K562 (cell line): ENCODE data around the gene ATP1A3. TPM values are rescaled to one million over a fixed set of nuclear protein-coding genes. Genes with fewer than 3 reads are reported as not detected.
A peak's percentile ranks its signal among the peaks of the same experiment; 100 is the strongest.

Experiments used
- ATAC-seq: fragments of 200-7000 bp; cut with Tn5 transposase; 3 replicates; pipeline ENCODE4 v1.9.1; 2020; ENCODE audit warnings: moderate library complexity
- BruUV-seq: library from RNA; stranded (reverse); fragments of 400-500 nt; replicated peaks from 2 replicates; lab custom pipeline; 2021; lab: Mats Ljungman, UMichigan
- CTCF ChIA-PET: fragments of 300-600 bp; formaldehyde crosslinking; extraction: SDS; loops from one replicate; lab custom pipeline; 2021; ENCODE audit warnings: low intra/inter-chr PET ratio; lab: Yijun Ruan, JAX
- POLR2A ChIA-PET: fragments of 300-600, 350-650 bp; sonication (Branson Sonifier 250); formaldehyde crosslinking; extraction: SDS; loops from one replicate; lab custom pipeline; 2021; ENCODE audit warnings: antibody characterized with exemption, inconsistent platforms; lab: Yijun Ruan, JAX
- DNase-seq, 4 experiments: peaks; one replicate each; pipeline versions ENCODE4 v3.0.0 to v3.0.0-alpha.2; 2011 to 2018; ENCODE audit warnings: low spot score in 3 of 4, mixed read lengths in 3 of 4; ENCODE audit errors: extremely low read depth in 1 of 4
- FAIRE-seq: peaks from 2 replicates; lab custom pipeline; 2011; peaks lifted over from hg19 to GRCh38; lab: Jason Lieb, UNC
- H2AFZ ChIP-seq: 2 replicates; pipeline ENCODE4 v1.6.0; 2011; ENCODE audit warnings: low read depth, low read length, control low read depth, inconsistent platforms
- H3K27ac ChIP-seq: fragments of 200-600 bp; 3 replicates; pipeline ENCODE4 v1.8.0; 2011; ENCODE audit warnings: low read depth, mild to moderate bottlenecking, control low read depth, inconsistent platforms, low read length, moderate library complexity, mixed read lengths; ENCODE audit errors: extremely low read depth
- H3K27me3 ChIP-seq, 2 experiments: fragments of 300-600 bp in 1 of 2; 2 replicates in 1 of 2; 3 replicates in 1 of 2; pipeline versions ENCODE4 v1.6.0 to v1.8.0; 2011; ENCODE audit warnings: inconsistent platforms in 2 of 2, low read length in 2 of 2, mild to moderate bottlenecking in 1 of 2, mixed read lengths in 1 of 2, moderate library complexity in 1 of 2; ENCODE audit not compliant: control insufficient read depth in 2 of 2, insufficient read depth in 2 of 2
- H3K36me3 ChIP-seq: fragments of 300-600 bp; 3 replicates; pipeline ENCODE4 v1.8.0; 2011; ENCODE audit warnings: mild to moderate bottlenecking, low read length, inconsistent platforms; ENCODE audit not compliant: control insufficient read depth, insufficient read depth
- H3K4me1 ChIP-seq, 2 experiments: fragments of 200-600 bp in 1 of 2; replicated peaks in 1 of 2; 2 replicates in 1 of 2; 3 replicates in 1 of 2; pipeline versions ENCODE4 v1.5.1 to v1.8.0; 2011; ENCODE audit warnings: inconsistent platforms in 2 of 2, low read length in 2 of 2, mild to moderate bottlenecking in 1 of 2, mixed read lengths in 1 of 2, moderate library complexity in 1 of 2; ENCODE audit not compliant: control insufficient read depth in 2 of 2, insufficient read depth in 2 of 2
- H3K4me2 ChIP-seq: 2 replicates; pipeline ENCODE4 v1.6.1; 2011; ENCODE audit warnings: low read length, control low read depth, inconsistent platforms, mixed read lengths; ENCODE audit not compliant: insufficient read depth
- H3K4me3 ChIP-seq: fragments of 200-600 bp; sonication (generic), shearing (Covaris generic); 2 replicates; pipeline ENCODE4 v1.5.1; 2016; ENCODE audit warnings: control low read depth, inconsistent platforms
- H3K79me2 ChIP-seq: fragments of 200-600 bp; 3 replicates; pipeline ENCODE4 v1.8.0; 2011; ENCODE audit warnings: low read length, inconsistent platforms; ENCODE audit not compliant: control insufficient read depth, insufficient read depth
- H3K9ac ChIP-seq, 2 experiments: 2 replicates each; pipeline versions ENCODE4 v1.6.0 to v1.6.1; 2011; ENCODE audit warnings: low read depth in 2 of 2, low read length in 2 of 2, control low read depth in 1 of 2, inconsistent platforms in 1 of 2, mild to moderate bottlenecking in 1 of 2, mixed read lengths in 1 of 2; ENCODE audit not compliant: insufficient read depth in 1 of 2
- H3K9me1 ChIP-seq: one replicate; pipeline ENCODE4 v1.6.0; 2011; ENCODE audit warnings: inconsistent platforms, mild to moderate bottlenecking, low read length, moderate library complexity; ENCODE audit not compliant: control insufficient read depth, insufficient read depth
- H3K9me3 ChIP-seq: replicated peaks from 2 replicates; pipeline ENCODE4 v1.5.1; 2011; ENCODE audit warnings: low read depth, low read length, inconsistent platforms; ENCODE audit not compliant: control insufficient read depth, insufficient read depth
- H4K20me1 ChIP-seq: replicated peaks from 2 replicates; pipeline ENCODE4 v1.6.1; 2011; ENCODE audit warnings: low read length, inconsistent platforms, mixed read lengths; ENCODE audit not compliant: control insufficient read depth, insufficient read depth
- ARHGAP35 ChIP-seq: fragments of 450-650 bp; IDR thresholded peaks from 2 replicates; pipeline ENCODE4 v1.6.1; 2018; ENCODE audit not compliant: partially characterized antibody
- FUS ChIP-seq: fragments of 200-400 bp; formaldehyde crosslinking; optimal IDR thresholded peaks from 2 replicates; pipeline ENCODE3; 2017; ENCODE audit warnings: low read depth, low read length
- MAX ChIP-seq: sonication (generic); formaldehyde crosslinking; IDR thresholded peaks from 2 replicates; pipeline ENCODE4 v1.9.0; 2022; ENCODE audit warnings: mild to moderate bottlenecking, missing genetic modification reagents
- ZKSCAN1 ChIP-seq: fragments of 150-350 bp; IDR thresholded peaks from 2 replicates; pipeline ENCODE4 v1.6.1; 2016; ENCODE audit warnings: low read depth, low read length
- ZNF740 ChIP-seq, 3 experiments: fragments of 200-800 bp in 1 of 3; sonication (Bioruptor generic) in 1 of 3; sonication (generic) in 1 of 3; formaldehyde crosslinking in 1 of 3; IDR thresholded peaks; 2 replicates each; pipeline versions ENCODE4 v1.6.1 to v1.8.0; 2016 to 2022; ENCODE audit warnings: mild to moderate bottlenecking in 2 of 3, missing compliant biosample characterization in 2 of 3, missing genetic modification characterization in 2 of 3, missing genetic modification reagents in 1 of 3
- WGBS: fragments of 100-300 bp; shearing (Covaris generic); methylation state at CpG from one replicate; pipeline ENCODE4 v1.1.6; 2016; ENCODE audit warnings: low coverage, mixed read lengths; ENCODE audit not compliant: insufficient coverage; ENCODE audit errors: missing lambda C conversion rate; 5-methylcytosine and 5-hydroxymethylcytosine counted together
- in situ Hi-C: fragments of 300-500 bp; cut with MboI; formaldehyde crosslinking; loops from 4 replicates; pipeline ENCODE4 v1.15.0; 2018; ENCODE audit warnings: inconsistent platforms, mixed read lengths
- intact Hi-C: fragments of 100-400 bp; cut with micrococcal nuclease; formaldehyde crosslinking; loops from 2 replicates; pipeline ENCODE4 v1.14.2; 2022
- polyA plus RNA-seq, 8 experiments: library from polyadenylated mRNA; depleted of rRNA in 4 of 8; stranded (reverse) in 5 of 8; unstranded in 3 of 8; fragments of >200 nt; fragmentation: Nextera tagmentation in 2 of 8; fragmentation: Illumina TruSeq in 1 of 8; extraction: Ambion mirVana in 2 of 8; extraction: Trizol in 1 of 8; gene quantifications; 2 replicates each; pipeline versions ENCODE4 v1.2.1 to v1.2.3, GENCODE V29; 2011 to 2014; ENCODE audit warnings: inconsistent platforms in 1 of 8, missing spikeins in 1 of 8
- total RNA-seq, 7 experiments: library from RNA; depleted of rRNA in 6 of 7; stranded (reverse); fragments of >200 nt in 6 of 7; fragmentation: Illumina TruSeq in 2 of 7; extraction: Trizol in 2 of 7; gene quantifications; 2 replicates each; pipeline versions ENCODE4 v1.2.1 to v1.2.3, GENCODE V29; 2011 to 2021; ENCODE audit warnings: low replicate concordance in 1 of 7

ATP1A3 gene
- total and polyA plus RNA-seq, 9 of the 15 experiments (the other 6 are each of a cell fraction or from before 2014, with no cell fraction given) = 0.03 to 1.0 (median 0.17) TPM; not detected in 3

GRCh38 chr19:41918653-41919244 is 75.3 kb downstream of the ATP1A3 start:
- CTCF ChIA-PET = no interaction called here
- peaks cover 8% of the 10 kb centered on the region; the same call in 1 of the 2 replicates for H4K20me1 ChIP-seq
- H3K9me3 ChIP-seq = no peaks in the 10 kb centered on the region; the same call in 1 of the 2 replicates
- intact Hi-C loops = no loop called here
- no peak overlapping the region for H3K9ac ChIP-seq
- peaks cover 0 to 30% of the 10 kb centered on the region in 2 experiments; a peak in 3 of 5 replicates for H3K4me1 ChIP-seq
- DNase-seq (no peak), ATAC-seq (no peak)
- H2AFZ ChIP-seq = no peak overlapping the region
- no peak overlapping the region for H3K27ac ChIP-seq
- 16% methylated on average over 5 of the region's 5 CpGs for WGBS
- H3K27me3 ChIP-seq = peaks cover 16 to 42% of the 10 kb centered on the region in 2 experiments
- H3K4me2 ChIP-seq = no peak overlapping the region
- no peaks in the 10 kb centered on the region for H3K79me2 ChIP-seq
- no peak overlapping the region for H3K4me3 ChIP-seq
- in situ Hi-C loops = no loop called here
- TF ChIP-seq ZNF740 (CRISPR knock-in tag; IDR thresholded peaks at IDR 0.05) = 0 out of 2 replicates have a peak, but pooled peaks have one; percentile 22
- no peak for TF ChIP-seq ZNF740 (tag; IDR thresholded peaks at IDR 0.05)
- TF ChIP-seq FUS = no peak
- TF ChIP-seq MAX (CRISPR knock-in tag) = peak; percentile 18; the same call in 1 of the 2 replicates
- no peak for TF ChIP-seq ZKSCAN1
- TF ChIP-seq ARHGAP35 = peak; percentile 20
- TF ChIP-seq, all 486 proteins: peak for 3
- no peaks in the 10 kb centered on the region for H3K9me1 ChIP-seq
- H3K36me3 ChIP-seq = no peaks in the 10 kb centered on the region
- POLR2A ChIA-PET = interaction anchor here (1.0 kb wide), 1 partner anchor 30 kb away, joined by 4 read pairs; no protein-coding TSS in a partner anchor
- no TSS peak for BruUV-seq
- peak; percentile 82 for FAIRE-seq
